Nephron (organoid): ENCODE results near the gene TNFSF10.

Experiments used
- H3K27ac Mint-ChIP-seq, 3 experiments: 2 replicates each; pipeline ENCODE4 v1.8.0; 2020; ENCODE audit warnings: mixed read lengths in 3 of 3, mild to moderate bottlenecking in 2 of 3, moderate library complexity in 1 of 3
- H3K27me3 Mint-ChIP-seq: 2 replicates; pipeline ENCODE4 v1.8.0; 2021; ENCODE audit warnings: low read depth, mild to moderate bottlenecking, moderate library complexity, mixed read lengths
- H3K36me3 Mint-ChIP-seq: 2 replicates; pipeline ENCODE4 v1.8.0; 2020; ENCODE audit warnings: low read depth, mixed read lengths
- H3K4me1 Mint-ChIP-seq: 2 replicates; pipeline ENCODE4 v1.8.0; 2020; ENCODE audit warnings: mixed read lengths
- H3K4me3 Mint-ChIP-seq, 3 experiments: 2 replicates each; pipeline ENCODE4 v1.8.0; 2020; ENCODE audit warnings: mild to moderate bottlenecking in 3 of 3, mixed read lengths in 3 of 3, moderate library complexity in 2 of 3
- H3K9me3 Mint-ChIP-seq: 2 replicates; pipeline ENCODE4 v1.8.0; 2020; ENCODE audit warnings: mixed read lengths
- TF ChIP-seq, protein P1 (sequence below), 3 experiments: fragments of 200-600 bp; sonication (generic); IDR thresholded peaks; one replicate each; pipeline ENCODE4 v1.5.0; 2021; ENCODE audit warnings: antibody characterized with exemption in 3 of 3; ENCODE audit not compliant: unreplicated experiment in 3 of 3

The TNFSF10 gene

DNA sequence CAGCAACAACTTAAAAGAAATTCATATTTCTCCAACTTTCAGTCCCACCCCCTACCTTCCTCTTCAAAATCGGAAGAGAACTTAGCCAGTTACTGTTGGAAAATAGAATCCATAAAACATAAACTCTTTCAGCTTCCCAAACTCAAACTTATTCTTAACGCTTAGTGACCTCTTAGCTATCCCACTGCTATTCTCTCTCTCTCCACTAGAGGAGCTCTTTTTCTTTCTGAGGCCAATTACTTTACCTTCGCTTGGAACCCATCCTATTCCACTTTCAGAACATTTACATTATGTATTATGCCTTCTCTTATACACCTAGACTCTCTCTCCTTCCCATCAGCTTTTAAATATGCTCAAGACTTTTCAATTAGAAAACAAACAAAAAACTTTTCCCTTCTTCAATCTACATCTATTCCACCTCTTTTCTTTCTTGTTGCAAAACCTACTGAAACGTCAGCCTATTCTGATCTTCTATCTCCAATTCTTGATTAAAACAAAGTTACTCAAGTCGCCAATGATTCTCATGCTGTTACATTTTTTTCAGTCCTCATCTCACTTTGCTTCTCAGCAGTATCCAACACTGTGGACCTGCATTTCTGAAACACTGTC, 61.6 kb downstream of the TNFSF10 start:
- H3K4me1 Mint-ChIP-seq = peaks cover 12% of the 10 kb centered on the region
- TF ChIP-seq, protein P1, sequence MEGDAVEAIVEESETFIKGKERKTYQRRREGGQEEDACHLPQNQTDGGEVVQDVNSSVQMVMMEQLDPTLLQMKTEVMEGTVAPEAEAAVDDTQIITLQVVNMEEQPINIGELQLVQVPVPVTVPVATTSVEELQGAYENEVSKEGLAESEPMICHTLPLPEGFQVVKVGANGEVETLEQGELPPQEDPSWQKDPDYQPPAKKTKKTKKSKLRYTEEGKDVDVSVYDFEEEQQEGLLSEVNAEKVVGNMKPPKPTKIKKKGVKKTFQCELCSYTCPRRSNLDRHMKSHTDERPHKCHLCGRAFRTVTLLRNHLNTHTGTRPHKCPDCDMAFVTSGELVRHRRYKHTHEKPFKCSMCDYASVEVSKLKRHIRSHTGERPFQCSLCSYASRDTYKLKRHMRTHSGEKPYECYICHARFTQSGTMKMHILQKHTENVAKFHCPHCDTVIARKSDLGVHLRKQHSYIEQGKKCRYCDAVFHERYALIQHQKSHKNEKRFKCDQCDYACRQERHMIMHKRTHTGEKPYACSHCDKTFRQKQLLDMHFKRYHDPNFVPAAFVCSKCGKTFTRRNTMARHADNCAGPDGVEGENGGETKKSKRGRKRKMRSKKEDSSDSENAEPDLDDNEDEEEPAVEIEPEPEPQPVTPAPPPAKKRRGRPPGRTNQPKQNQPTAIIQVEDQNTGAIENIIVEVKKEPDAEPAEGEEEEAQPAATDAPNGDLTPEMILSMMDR (IDR thresholded peaks at IDR 0.05; ENCODE audit: unreplicated experiment in 3 of 3) = peak; percentile 71 to 77 (median 74)
- no peak overlapping the region for H3K27ac Mint-ChIP-seq

DNA sequence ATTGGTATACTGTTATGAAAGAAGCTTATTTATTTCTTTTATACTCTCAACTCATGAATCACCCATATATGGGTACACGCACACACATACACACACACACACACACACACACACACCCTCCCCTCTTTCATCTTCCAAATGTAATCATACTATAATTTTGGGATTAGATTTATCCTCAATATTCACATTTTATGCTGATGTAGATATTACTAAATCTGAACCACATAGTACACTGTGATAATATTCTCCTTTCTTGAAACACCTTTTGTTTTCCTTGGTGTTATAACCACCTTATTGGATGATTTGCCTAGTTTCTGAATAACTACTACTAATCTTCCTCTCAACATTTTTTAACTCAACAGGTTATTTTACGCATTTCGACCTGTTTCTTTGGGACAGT, 66.8 kb downstream of the TNFSF10 start:
- peaks cover 19% of the 10 kb centered on the region for H3K27me3 Mint-ChIP-seq
- TF ChIP-seq, protein P1 (IDR thresholded peaks at IDR 0.05; ENCODE audit: unreplicated experiment in 3 of 3) = no peak
- no peak overlapping the region for H3K27ac Mint-ChIP-seq
- no peaks in the 10 kb centered on the region for H3K36me3 Mint-ChIP-seq
- H3K9me3 Mint-ChIP-seq = no peaks in the 10 kb centered on the region
- H3K4me3 Mint-ChIP-seq = no peak overlapping the region
- no peaks in the 10 kb centered on the region for H3K4me1 Mint-ChIP-seq

More for the DNA sequence above, 61.6 kb downstream of the TNFSF10 start:
- no peaks in the 10 kb centered on the region for H3K36me3 Mint-ChIP-seq
- peaks cover 3% of the 10 kb centered on the region for H3K9me3 Mint-ChIP-seq
- no peaks in the 10 kb centered on the region for H3K27me3 Mint-ChIP-seq
- H3K4me3 Mint-ChIP-seq = no peak overlapping the region
